NOMO-1 (cell line): ENCODE data around the gene IL16.

Source experiments
- DNase-seq, 2 experiments: peaks; one replicate each; lab custom pipeline; 2025; ENCODE audit not compliant: unreplicated experiment in 2 of 2; lab: John Stamatoyannopoulos, UW

Gene IL16

DNA sequence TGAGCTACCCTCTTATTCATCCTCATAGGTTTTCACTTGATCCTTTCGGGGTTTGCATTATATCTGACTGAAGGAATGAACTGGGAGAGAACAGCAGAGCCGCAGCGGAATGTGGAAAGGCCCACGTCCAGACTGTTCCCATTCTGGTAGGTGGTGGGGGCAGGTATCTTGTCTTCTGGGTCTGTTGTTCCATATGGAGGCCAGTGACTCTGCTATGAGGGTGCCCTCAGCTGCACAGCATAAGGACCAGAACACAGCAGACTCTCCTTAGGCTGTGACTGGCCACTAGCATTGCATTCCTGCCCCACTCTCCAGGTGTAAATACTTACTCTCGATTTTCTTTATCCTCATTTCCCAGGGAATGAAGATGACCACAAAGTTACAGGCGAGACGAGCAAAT is 165.2 kb downstream of the IL16 start:
- no peak for DNase-seq

DNA sequence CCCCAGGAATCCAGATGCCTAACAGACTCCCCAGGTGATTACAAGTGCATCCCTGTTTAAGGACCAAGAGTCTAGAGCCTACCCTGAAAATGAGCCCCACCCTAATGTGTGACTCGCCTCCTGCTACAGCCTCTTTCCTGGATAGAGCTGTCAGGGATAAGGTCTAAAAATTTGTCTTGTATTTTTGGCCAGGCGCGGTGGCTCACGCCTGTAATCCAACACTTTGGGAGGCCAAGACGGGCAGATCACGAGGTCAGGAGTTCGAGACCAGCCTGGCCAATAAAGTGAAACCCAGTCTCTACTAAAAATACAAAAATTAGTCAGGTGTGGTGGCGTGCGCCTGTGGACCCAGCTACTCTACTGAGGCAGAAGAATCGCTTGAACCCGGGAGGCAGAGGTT is 166.1 kb downstream of the IL16 start:
- DNase-seq, result no peak

DNA sequence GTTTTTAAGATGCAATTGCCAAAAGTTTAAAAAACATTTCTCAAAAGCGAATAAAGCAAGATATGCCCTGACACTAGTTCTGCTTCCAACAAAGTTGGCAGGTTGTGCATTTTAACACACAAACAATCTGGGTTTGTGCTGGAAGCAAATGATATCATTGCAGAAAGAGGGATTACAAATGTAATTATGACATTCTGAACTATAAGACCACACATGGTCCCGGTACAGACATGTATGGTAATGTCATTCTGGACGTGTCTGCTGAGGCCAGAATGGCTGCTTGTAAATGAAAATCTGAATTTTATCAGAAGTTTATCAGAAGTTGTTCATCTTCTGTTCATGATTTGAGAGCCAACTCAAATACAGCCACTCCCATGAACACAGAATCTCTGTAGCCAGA is 166.6 kb downstream of the IL16 start:
- no peak for DNase-seq
